ENCODE results near the gene TMEM121B.

Gene TMEM121B

GRCh38 chr22:17137861-17138425 is 16.8 kb upstream of the TMEM121B start:
- DNase-seq = no peak

- DNase-seq = no peak
Observed at GRCh38 chr22:17137170-17137569, 16.0 kb upstream of the TMEM121B start.

GRCh38 chr22:17135153-17135760 is 14.1 kb upstream of the TMEM121B start:
- DNase-seq = no peak

- DNase-seq = no peak
Observed at GRCh38 chr22:17133137-17133536, 12.0 kb upstream of the TMEM121B start.

GRCh38 chr22:17132112-17132511 is 11.0 kb upstream of the TMEM121B start:
- no peak for DNase-seq

GRCh38 chr22:17131686-17132085 is 10.5 kb upstream of the TMEM121B start:
- DNase-seq = no peak

- DNase-seq = no peak
Observed at GRCh38 chr22:17130199-17130598, 9.0 kb upstream of the TMEM121B start.

- peak in 1 of 2 donors; percentile 45 for DNase-seq
Observed at GRCh38 chr22:17120711-17121232, 388 bp downstream of the TMEM121B start.

GRCh38 chr22:17120281-17120680 is 879 bp downstream of the TMEM121B start:
- peak; percentile 64 to 66 for DNase-seq

GRCh38 chr22:17119481-17120202 is 1.5 kb downstream of the TMEM121B start:
- peak in 1 of 2 donors; percentile 43 for DNase-seq

GRCh38 chr22:17118342-17118741 is 2.8 kb downstream of the TMEM121B start:
- no peak for DNase-seq

GRCh38 chr22:17117890-17118289 is 3.3 kb downstream of the TMEM121B start:
- no peak for DNase-seq

- DNase-seq = no peak
Observed at GRCh38 chr22:17117400-17117799, 3.8 kb downstream of the TMEM121B start.

- DNase-seq = no peak
Observed at GRCh38 chr22:17116572-17117330, 4.4 kb downstream of the TMEM121B start.

- no peak for DNase-seq
Observed at GRCh38 chr22:17115945-17116565, 5.1 kb downstream of the TMEM121B start.

- DNase-seq = no peak
Observed at GRCh38 chr22:17115236-17115635, 5.9 kb downstream of the TMEM121B start.

GRCh38 chr22:17114898-17115235 is 6.3 kb downstream of the TMEM121B start:
- no peak for DNase-seq

GRCh38 chr22:17114173-17114897 is 6.8 kb downstream of the TMEM121B start:
- no peak for DNase-seq

GRCh38 chr22:17113600-17113999 is 7.6 kb downstream of the TMEM121B start:
- no peak for DNase-seq

GRCh38 chr22:17112491-17113042 is 8.6 kb downstream of the TMEM121B start:
- DNase-seq = no peak

- DNase-seq = no peak
Observed at GRCh38 chr22:17110791-17111550, 10.2 kb downstream of the TMEM121B start.
